ENCODE data around the gene TBXAS1. TPM values are rescaled to one million over a fixed set of nuclear protein-coding genes. Genes with fewer than 3 reads are reported as not detected.
A peak's percentile ranks its signal among the peaks of the same experiment; 100 is the strongest.

The TBXAS1 gene
- total RNA-seq, 1 donor from 2014 or later, result 3.8 TPM

DNA sequence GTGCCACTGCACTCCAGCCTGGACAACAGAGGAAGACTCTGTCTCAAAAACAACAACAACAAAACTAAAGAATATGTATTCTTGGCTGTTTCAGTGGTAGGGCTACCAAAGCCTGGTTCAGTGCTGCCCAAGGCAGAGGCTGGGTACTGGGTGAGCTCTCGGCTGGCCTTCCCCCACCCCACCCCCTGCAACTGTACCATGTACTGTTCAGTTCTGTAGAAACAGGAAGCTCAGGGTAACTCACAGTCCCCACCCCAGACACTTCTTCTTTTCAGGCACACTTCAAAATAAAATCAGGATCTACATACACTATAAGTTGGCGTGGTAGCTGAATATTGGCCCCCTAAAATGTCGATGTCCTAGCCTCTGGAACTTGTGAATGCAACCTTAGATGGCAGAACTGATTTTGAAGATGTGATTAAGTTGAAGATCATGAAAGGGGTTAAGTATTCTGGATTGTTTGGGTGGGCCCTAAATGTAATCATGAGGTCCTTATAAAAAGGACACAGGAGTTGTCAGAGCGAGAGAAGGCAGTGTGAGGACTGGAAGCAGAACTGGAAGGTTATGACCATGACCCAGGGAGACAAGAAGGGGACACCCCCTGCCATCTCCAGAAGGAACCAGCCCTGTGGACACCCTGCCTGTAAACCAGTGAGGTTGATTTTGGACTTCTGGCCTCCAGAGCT, 31.2 kb downstream of the TBXAS1 start:
- TF ChIP-seq, protein P1, sequence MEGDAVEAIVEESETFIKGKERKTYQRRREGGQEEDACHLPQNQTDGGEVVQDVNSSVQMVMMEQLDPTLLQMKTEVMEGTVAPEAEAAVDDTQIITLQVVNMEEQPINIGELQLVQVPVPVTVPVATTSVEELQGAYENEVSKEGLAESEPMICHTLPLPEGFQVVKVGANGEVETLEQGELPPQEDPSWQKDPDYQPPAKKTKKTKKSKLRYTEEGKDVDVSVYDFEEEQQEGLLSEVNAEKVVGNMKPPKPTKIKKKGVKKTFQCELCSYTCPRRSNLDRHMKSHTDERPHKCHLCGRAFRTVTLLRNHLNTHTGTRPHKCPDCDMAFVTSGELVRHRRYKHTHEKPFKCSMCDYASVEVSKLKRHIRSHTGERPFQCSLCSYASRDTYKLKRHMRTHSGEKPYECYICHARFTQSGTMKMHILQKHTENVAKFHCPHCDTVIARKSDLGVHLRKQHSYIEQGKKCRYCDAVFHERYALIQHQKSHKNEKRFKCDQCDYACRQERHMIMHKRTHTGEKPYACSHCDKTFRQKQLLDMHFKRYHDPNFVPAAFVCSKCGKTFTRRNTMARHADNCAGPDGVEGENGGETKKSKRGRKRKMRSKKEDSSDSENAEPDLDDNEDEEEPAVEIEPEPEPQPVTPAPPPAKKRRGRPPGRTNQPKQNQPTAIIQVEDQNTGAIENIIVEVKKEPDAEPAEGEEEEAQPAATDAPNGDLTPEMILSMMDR (IDR thresholded peaks at IDR 0.05), result no peak

DNA sequence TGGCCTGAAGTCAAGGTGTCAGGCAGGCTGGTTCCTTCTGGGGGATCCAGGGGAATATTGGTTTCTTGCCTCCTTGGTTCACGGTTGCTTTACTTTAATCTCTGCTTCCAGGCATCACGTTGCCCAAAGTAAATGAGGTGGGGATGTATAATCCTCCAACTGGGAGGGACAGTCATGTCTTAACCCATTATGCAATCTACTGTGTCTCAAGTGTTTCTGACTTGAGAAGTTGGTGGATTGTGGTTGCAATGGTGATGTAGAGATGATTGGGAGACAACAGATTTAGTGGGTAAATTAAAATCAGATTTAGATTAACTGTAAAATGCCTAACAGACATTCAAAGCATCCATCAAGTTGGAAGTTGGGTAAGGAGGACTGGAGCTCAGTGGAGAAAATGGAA, 32.7 kb downstream of the TBXAS1 start:
- H3K27me3 ChIP-seq, result no peaks in the 10 kb centered on the region
- no peak overlapping the region for H3K27ac ChIP-seq
- peaks cover 0 to 8% of the 10 kb centered on the region in 2 donors for H3K9me3 ChIP-seq
- TF ChIP-seq, protein P1 (IDR thresholded peaks at IDR 0.05), result no peak
- intact Hi-C loops (cut with DNase I), result no loop called here
- no peak overlapping the region for H3K4me3 ChIP-seq
- no peaks in the 10 kb centered on the region for H3K36me3 ChIP-seq
- no peaks in the 10 kb centered on the region for H3K4me1 ChIP-seq
- no peak for DNase-seq (ENCODE audit: low spot score in 2 of 2)

More for the DNA sequence above, 31.2 kb downstream of the TBXAS1 start:
- no peak overlapping the region for H3K27ac ChIP-seq
- peak in 1 of 2 donors; percentile 70 for DNase-seq (ENCODE audit: low spot score in 2 of 2)
- H3K4me1 ChIP-seq, result no peaks in the 10 kb centered on the region
- H3K36me3 ChIP-seq, result no peaks in the 10 kb centered on the region
- no peaks in the 10 kb centered on the region for H3K27me3 ChIP-seq
- intact Hi-C loops (cut with DNase I), result no loop called here
- H3K9me3 ChIP-seq, result peaks cover 0 to 8% of the 10 kb centered on the region in 2 donors
- no peak overlapping the region for H3K4me3 ChIP-seq

DNA sequence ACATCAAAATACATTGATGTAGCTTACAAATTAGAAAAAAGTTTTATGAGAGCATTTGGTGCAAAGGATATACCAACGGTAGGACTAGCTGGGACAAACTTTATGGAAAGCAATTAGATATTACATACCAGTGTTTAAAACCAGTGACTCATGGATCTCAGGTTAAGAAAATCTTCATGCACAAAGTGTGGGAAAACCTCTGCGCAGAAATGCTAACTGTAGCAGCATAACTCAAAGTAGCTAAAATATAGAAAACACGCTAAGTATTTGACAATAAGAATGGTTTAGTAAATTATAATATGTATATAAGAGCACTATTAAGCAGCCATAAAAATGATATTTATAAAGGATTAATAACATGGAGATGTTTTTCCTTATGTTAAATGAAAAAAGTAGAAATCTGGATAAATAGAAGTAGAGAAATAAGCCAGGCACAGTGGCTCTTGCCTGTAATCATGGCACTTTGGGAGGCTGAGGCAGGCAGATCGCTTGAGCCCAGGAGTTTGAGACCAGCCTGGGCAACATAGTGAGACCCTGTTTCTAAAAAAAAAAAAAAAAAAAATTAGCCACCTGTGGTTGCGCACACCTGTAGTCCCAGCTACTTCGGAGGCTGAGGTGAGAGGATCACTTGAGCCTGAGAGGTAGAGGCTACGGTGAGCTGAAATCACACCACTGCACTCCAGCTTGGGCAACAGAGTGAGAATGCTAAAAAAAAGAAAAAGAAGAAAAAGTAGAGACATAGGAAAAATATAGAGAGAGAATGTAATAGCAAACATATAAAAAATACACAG, 37.2 kb downstream of the TBXAS1 start:
- Histone ChIP-seq H3K27me3 (no peaks in the 10 kb centered on the region), H3K27ac (no peak overlapping the region), H3K4me3 (no peak overlapping the region), H3K36me3 (no peaks in the 10 kb centered on the region), H3K4me1 (no peaks in the 10 kb centered on the region), H3K9me3 (peaks cover 0 to 8% of the 10 kb centered on the region in 2 donors)
- peak in 1 of 2 donors; percentile 13 for DNase-seq (ENCODE audit: low spot score in 2 of 2)
- intact Hi-C loops (cut with DNase I), result no loop called here
- TF ChIP-seq, protein P1 (IDR thresholded peaks at IDR 0.05), result no peak

DNA sequence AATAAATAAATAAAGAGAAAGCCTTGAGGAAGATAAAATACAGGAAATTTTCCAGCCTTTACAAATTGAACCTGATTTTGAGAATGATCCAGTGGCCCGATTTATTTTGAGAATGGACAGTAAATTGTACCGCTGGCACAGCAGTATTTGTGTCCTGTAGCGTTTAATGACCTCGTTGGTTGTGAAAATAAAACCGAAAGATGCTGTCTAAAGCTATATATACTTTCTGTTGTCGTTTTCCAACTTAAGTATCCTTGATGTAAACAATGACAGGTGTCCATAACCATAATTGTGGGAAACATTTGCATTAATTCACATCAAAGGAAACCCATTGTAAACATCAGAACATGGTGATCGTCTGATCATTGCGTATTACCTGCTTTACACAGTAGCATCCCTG, 38.8 kb downstream of the TBXAS1 start:
- peaks cover 0 to 8% of the 10 kb centered on the region in 2 donors for H3K9me3 ChIP-seq
- intact Hi-C loops (cut with DNase I), result no loop called here

DNA sequence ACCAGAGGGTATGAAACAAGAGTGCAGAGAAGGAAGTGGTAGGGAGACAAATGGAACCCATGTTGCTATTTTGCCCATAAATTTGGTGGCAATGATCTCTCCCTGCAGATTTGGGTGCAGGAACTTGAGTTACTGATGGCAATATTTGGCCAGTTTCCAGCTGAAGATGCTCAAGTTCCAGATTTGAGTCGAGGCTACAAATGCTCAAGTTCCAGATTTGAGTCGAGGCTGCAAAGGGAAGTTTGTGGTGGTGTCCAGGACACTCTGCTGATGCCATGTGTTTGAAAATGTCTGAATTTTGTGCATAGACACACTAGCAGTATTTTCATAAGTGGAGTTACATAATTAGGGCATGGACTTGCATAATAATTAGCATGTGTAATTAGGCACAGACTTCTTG, 40.8 kb downstream of the TBXAS1 start:
- H3K4me3 ChIP-seq, result no peak overlapping the region
- DNase-seq (ENCODE audit: low spot score in 2 of 2), result peak in 1 of 2 donors; percentile 27
- no peak overlapping the region for H3K27ac ChIP-seq
- H3K9me3 ChIP-seq, result no peaks in the 10 kb centered on the region
- H3K27me3 ChIP-seq, result no peaks in the 10 kb centered on the region
- intact Hi-C loops (cut with DNase I), result no loop called here
- TF ChIP-seq, protein P1 (IDR thresholded peaks at IDR 0.05), result no peak
- H3K36me3 ChIP-seq, result no peaks in the 10 kb centered on the region
- H3K4me1 ChIP-seq, result peaks cover 0 to 3% of the 10 kb centered on the region in 2 donors

More for the DNA sequence above, 38.8 kb downstream of the TBXAS1 start:
- H3K36me3 ChIP-seq, result no peaks in the 10 kb centered on the region
- no peak overlapping the region for H3K4me3 ChIP-seq
- H3K27ac ChIP-seq, result no peak overlapping the region
- H3K4me1 ChIP-seq, result peaks cover 0 to 3% of the 10 kb centered on the region in 2 donors
- no peak for DNase-seq (ENCODE audit: low spot score in 2 of 2)
- H3K27me3 ChIP-seq, result no peaks in the 10 kb centered on the region
- TF ChIP-seq, protein P1 (IDR thresholded peaks at IDR 0.05), result no peak
